ENCODE results near the gene DOK6.

Gene DOK6

DNA sequence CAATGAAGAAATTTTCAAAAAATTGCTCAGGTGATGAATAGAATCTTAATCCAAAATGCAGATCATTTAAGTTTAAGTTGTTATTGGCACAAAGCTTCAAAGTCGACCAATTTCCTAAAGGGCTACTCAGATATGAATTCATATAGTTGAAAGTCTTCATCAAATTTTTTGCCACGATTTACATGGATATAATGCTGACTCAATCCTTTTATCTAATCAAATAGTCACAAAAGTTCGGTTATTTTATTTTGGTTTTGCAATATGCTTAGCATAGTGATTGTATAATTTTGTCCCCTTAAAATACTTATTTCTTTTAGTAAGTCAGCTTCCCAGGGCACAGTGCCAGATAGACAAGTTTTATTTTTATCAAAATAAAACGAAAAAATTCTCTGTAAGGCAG lies 319.7 kb downstream of the DOK6 start:
- in situ Hi-C loops (cut with HindIII; ENCODE audit: low pct_ligation_motif_present, low sequenced_read_pairs), result no loop called here
- TF ChIP-seq CTCF (IDR thresholded peaks at IDR 0.05; ENCODE audit: low read depth, low read length, missing control alignments), result no peak
- no peak overlapping the region for H3K27ac ChIP-seq
- H3K27me3 ChIP-seq (replicated peaks), result no peaks in the 10 kb centered on the region
- no peaks in the 10 kb centered on the region for H3K36me3 ChIP-seq (replicated peaks)
- DNase-seq, result no peak
- H3K4me3 ChIP-seq (ENCODE audit: low read depth, low read length), result no peak overlapping the region

DNA sequence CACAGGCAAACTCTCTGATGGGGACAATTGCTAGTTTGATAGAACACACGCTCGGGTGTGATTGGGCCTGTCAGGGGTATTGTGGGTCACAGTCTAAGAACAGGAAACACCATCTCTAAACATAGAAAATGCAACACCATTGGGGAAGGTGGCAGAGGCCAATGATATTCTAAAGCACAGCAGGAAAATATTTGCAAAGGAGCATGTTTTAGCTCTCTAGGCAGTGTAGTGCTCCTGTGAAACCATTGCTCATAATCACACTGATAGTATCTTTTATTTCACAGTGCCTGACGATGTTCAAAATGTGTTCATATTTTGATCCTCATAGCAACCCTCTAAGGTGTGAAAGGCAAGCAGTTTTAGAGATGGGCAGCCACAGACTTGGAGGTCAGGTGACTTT lies 322.7 kb downstream of the DOK6 start:
- DNase-seq, result no peak
- in situ Hi-C loops (cut with HindIII; ENCODE audit: low pct_ligation_motif_present, low sequenced_read_pairs), result no loop called here
- no peak for TF ChIP-seq CTCF (IDR thresholded peaks at IDR 0.05; ENCODE audit: low read depth, low read length, missing control alignments)
- Histone ChIP-seq H3K27me3 (replicated peaks) (no peaks in the 10 kb centered on the region), H3K36me3 (replicated peaks) (no peaks in the 10 kb centered on the region), H3K4me3 (ENCODE audit: low read depth, low read length) (no peak overlapping the region), H3K27ac (no peak overlapping the region)

GRCh38 chr18:69725009-69725408 lies 324.3 kb downstream of the DOK6 start:
- H3K27ac ChIP-seq, result no peak overlapping the region
- no peak overlapping the region for H3K4me3 ChIP-seq (ENCODE audit: low read depth, low read length)
- no peaks in the 10 kb centered on the region for H3K27me3 ChIP-seq (replicated peaks)
- no peak for DNase-seq
- in situ Hi-C loops (cut with HindIII; ENCODE audit: low pct_ligation_motif_present, low sequenced_read_pairs), result no loop called here
- TF ChIP-seq CTCF (IDR thresholded peaks at IDR 0.05; ENCODE audit: low read depth, low read length, missing control alignments), result no peak
- H3K36me3 ChIP-seq (replicated peaks), result no peaks in the 10 kb centered on the region

GRCh38 chr18:69725855-69726508 lies 325.3 kb downstream of the DOK6 start:
- in situ Hi-C loops (cut with HindIII; ENCODE audit: low pct_ligation_motif_present, low sequenced_read_pairs), result no loop called here
- TF ChIP-seq CTCF (IDR thresholded peaks at IDR 0.05; ENCODE audit: low read depth, low read length, missing control alignments), result no peak
- Histone ChIP-seq H3K36me3 (replicated peaks) (no peaks in the 10 kb centered on the region), H3K27ac (no peak overlapping the region), H3K27me3 (replicated peaks) (no peaks in the 10 kb centered on the region), H3K4me3 (ENCODE audit: low read depth, low read length) (no peak overlapping the region)
- no peak for DNase-seq

- H3K27me3 ChIP-seq (replicated peaks), result no peaks in the 10 kb centered on the region
- H3K27ac ChIP-seq, result no peak overlapping the region
- no peak overlapping the region for H3K4me3 ChIP-seq (ENCODE audit: low read depth, low read length)
- no peak for DNase-seq
- in situ Hi-C loops (cut with HindIII; ENCODE audit: low pct_ligation_motif_present, low sequenced_read_pairs), result no loop called here
- H3K36me3 ChIP-seq (replicated peaks), result no peaks in the 10 kb centered on the region
- no peak for TF ChIP-seq CTCF (IDR thresholded peaks at IDR 0.05; ENCODE audit: low read depth, low read length, missing control alignments)
Measured at GRCh38 chr18:69727912-69728572, 327.4 kb downstream of the DOK6 start.

GRCh38 chr18:69730664-69731063 lies 330.0 kb downstream of the DOK6 start:
- TF ChIP-seq CTCF (IDR thresholded peaks at IDR 0.05; ENCODE audit: low read depth, low read length, missing control alignments), result no peak
- Histone ChIP-seq H3K27ac (no peak overlapping the region), H3K4me3 (ENCODE audit: low read depth, low read length) (no peak overlapping the region), H3K36me3 (replicated peaks) (no peaks in the 10 kb centered on the region), H3K27me3 (replicated peaks) (no peaks in the 10 kb centered on the region)
- DNase-seq, result no peak
- in situ Hi-C loops (cut with HindIII; ENCODE audit: low pct_ligation_motif_present, low sequenced_read_pairs), result no loop called here

Measured in brain microvascular endothelial cell (primary cell).